Measurements from ENCODE around the gene TDRD10.
A peak's percentile ranks its signal among the peaks of the same experiment; 100 is the strongest.

The TDRD10 gene

DNA sequence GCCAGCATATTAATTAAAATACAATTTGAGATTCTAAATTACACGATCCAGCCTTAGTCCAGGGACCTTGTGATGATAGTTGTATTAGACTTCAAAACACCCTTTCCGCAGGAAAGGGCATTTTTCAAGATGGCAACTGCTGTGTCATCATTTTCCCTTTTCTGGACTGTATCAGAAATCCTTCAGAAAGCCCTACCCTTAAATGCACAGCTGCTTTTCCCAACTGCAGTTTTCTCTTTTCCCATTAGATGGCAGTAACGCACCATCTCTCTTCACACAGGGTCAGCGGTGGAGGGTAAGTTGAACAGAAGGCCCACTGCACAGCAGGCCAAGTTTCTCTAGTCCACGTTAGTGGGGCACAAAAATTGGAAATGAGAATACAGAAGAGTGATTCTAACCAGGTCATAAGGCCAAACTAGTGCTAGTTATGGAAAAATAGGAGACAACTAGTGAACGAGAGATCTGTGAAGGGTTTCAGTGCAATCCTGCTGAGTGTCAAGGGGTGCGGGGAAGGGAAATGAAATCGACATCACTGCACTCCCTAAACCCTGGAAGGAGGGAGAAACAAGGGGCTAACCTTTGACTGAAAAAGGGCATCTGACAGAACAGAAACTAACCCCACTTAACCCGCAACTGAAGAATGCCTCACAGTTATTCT lies 22.1 kb upstream of the TDRD10 start:
- Histone ChIP-seq H3K27me3 (ENCODE audit: low read depth, low read length) (0 out of 2 replicates have a peak, but pooled peaks cover 7% of the 10 kb centered on the region), H3K79me2 (ENCODE audit: low read length) (no peaks in the 10 kb centered on the region), H4K20me1 (ENCODE audit: insufficient read depth, low read length) (no peaks in the 10 kb centered on the region), H3K9me3 (ENCODE audit: insufficient read depth, low read length) (no peaks in the 10 kb centered on the region), H3K27ac (ENCODE audit: low read length) (no peak overlapping the region), H3K36me3 (replicated peaks; ENCODE audit: low read depth, low read length) (no peaks in the 10 kb centered on the region), H3K4me2 (ENCODE audit: low read length) (peak overlapping the region; percentile 38), H3K4me1 (ENCODE audit: low read length) (peaks cover 24% of the 10 kb centered on the region), H3K9ac (ENCODE audit: low read length) (no peak overlapping the region), H3K4me3 (ENCODE audit: low read length) (no peak overlapping the region), H2AFZ (ENCODE audit: low read depth, low read length) (peak overlapping the region; percentile 74)
- no peak for TF ChIP-seq EZH2phosphoT487 (IDR thresholded peaks at IDR 0.05; ENCODE audit: low read depth)
- TF ChIP-seq, protein P1, sequence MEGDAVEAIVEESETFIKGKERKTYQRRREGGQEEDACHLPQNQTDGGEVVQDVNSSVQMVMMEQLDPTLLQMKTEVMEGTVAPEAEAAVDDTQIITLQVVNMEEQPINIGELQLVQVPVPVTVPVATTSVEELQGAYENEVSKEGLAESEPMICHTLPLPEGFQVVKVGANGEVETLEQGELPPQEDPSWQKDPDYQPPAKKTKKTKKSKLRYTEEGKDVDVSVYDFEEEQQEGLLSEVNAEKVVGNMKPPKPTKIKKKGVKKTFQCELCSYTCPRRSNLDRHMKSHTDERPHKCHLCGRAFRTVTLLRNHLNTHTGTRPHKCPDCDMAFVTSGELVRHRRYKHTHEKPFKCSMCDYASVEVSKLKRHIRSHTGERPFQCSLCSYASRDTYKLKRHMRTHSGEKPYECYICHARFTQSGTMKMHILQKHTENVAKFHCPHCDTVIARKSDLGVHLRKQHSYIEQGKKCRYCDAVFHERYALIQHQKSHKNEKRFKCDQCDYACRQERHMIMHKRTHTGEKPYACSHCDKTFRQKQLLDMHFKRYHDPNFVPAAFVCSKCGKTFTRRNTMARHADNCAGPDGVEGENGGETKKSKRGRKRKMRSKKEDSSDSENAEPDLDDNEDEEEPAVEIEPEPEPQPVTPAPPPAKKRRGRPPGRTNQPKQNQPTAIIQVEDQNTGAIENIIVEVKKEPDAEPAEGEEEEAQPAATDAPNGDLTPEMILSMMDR (IDR thresholded peaks at IDR 0.05; ENCODE audit: low read depth, low read length) = peak; percentile 100

DNA sequence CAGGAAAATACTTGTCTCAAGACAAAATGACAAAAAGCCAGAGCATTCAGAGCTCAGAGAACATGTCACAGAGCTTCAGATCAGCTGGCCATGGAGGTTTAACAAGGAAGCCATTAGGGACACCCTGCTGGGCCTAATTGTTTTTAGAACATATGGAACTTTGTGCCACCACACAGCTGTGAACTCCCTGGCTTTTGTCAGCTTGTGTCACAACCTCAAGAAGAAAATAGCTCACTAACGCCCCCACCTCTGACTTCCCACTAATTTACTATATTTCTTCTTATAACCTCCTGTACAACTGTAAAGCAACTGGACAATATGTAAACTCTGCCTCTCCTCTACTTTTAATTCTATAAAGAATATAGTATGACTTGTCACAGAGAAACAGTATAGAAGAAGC lies 21.0 kb upstream of the TDRD10 start:
- Histone ChIP-seq H3K79me2 (ENCODE audit: low read length) (no peaks in the 10 kb centered on the region), H3K9me3 (ENCODE audit: insufficient read depth, low read length) (no peaks in the 10 kb centered on the region), H3K27ac (ENCODE audit: low read length) (no peak overlapping the region), H3K4me3 (ENCODE audit: low read length) (no peak overlapping the region), H4K20me1 (ENCODE audit: insufficient read depth, low read length) (no peaks in the 10 kb centered on the region), H2AFZ (ENCODE audit: low read depth, low read length) (no peak overlapping the region), H3K4me2 (ENCODE audit: low read length) (no peak overlapping the region), H3K4me1 (ENCODE audit: low read length) (peaks cover 24% of the 10 kb centered on the region), H3K27me3 (ENCODE audit: low read depth, low read length) (peaks cover 11% of the 10 kb centered on the region; the same call in 1 of the 2 replicates), H3K9ac (ENCODE audit: low read length) (no peak overlapping the region), H3K36me3 (replicated peaks; ENCODE audit: low read depth, low read length) (no peaks in the 10 kb centered on the region)
- TF ChIP-seq EZH2phosphoT487 (IDR thresholded peaks at IDR 0.05; ENCODE audit: low read depth) = no peak
- TF ChIP-seq, protein P1 (IDR thresholded peaks at IDR 0.05; ENCODE audit: low read depth, low read length) = peak; percentile 19; the same call in 1 of the 2 replicates

DNA sequence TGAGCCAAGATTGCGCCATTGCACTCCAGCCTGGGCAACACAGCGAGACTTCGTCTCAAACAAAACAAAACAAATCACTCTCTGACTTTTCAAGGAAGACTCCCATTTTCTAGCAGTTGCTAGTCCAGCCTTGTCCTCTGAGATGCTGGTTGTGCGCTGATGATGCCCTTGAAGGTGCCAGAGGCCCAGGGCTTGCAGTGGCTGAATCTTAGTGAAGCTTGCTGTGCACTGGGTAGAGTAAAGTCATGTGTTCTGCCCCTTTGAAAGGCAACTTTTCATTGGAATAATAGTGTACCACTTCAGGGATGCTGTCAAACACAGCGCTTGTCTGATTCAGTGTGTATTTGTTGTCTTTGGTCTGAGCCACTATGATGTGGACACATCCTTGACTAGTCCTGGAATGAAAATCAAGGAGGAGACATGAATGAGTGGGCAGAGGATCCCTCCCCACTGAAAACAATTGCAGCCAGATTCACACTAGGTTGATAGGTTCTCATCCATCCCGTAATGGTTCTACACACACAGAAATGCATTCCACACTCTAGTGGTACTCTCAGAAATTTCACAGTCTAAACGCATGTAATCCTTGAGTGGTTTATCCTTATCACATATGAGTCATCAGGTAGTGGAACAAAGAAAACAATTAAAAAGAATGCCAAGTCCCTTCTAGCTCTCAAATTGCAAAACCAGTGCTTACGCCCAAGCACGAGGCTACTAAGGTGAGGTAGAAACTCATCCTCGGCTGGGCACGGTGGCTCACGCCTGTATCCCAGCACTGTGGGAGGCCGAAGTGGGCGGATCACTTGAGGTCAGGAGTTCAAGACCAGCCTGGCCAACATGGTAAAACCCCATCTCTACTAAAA lies 17.8 kb upstream of the TDRD10 start:
- Histone ChIP-seq H2AFZ (ENCODE audit: low read depth, low read length) (no peak overlapping the region), H3K9ac (ENCODE audit: low read length) (no peak overlapping the region), H3K79me2 (ENCODE audit: low read length) (no peaks in the 10 kb centered on the region), H3K27ac (ENCODE audit: low read length) (no peak overlapping the region), H3K4me1 (ENCODE audit: low read length) (peaks cover 9% of the 10 kb centered on the region), H3K4me2 (ENCODE audit: low read length) (no peak overlapping the region), H3K9me3 (ENCODE audit: insufficient read depth, low read length) (no peaks in the 10 kb centered on the region), H3K36me3 (replicated peaks; ENCODE audit: low read depth, low read length) (no peaks in the 10 kb centered on the region), H4K20me1 (ENCODE audit: insufficient read depth, low read length) (no peaks in the 10 kb centered on the region), H3K27me3 (ENCODE audit: low read depth, low read length) (peaks cover 13% of the 10 kb centered on the region; the same call in 1 of the 2 replicates), H3K4me3 (ENCODE audit: low read length) (no peak overlapping the region)
- no peak for TF ChIP-seq EZH2phosphoT487 (IDR thresholded peaks at IDR 0.05; ENCODE audit: low read depth)
- TF ChIP-seq, protein P1 (IDR thresholded peaks at IDR 0.05; ENCODE audit: low read depth, low read length) = no peak

DNA sequence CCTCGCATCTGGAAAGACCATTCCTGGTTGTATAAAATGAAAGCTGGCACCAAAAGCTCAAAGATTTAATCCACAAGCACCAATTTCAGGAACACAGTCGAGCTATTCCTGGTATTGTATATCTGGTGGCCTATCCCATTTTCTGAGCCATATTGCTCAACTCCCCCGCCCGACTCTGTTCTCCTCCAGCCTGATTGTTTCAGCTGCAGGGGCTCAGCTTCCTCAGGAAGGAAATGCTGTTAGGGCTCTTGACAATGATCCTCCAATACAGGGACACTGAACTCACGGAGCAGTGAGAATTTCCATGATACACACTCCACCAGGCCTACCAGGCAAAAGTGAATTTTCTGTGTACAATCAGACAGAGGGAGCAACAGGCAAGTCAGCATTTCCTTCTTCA lies 16.9 kb upstream of the TDRD10 start:
- Histone ChIP-seq H3K36me3 (replicated peaks; ENCODE audit: low read depth, low read length) (no peaks in the 10 kb centered on the region), H3K9ac (ENCODE audit: low read length) (no peak overlapping the region), H2AFZ (ENCODE audit: low read depth, low read length) (no peak overlapping the region), H3K4me3 (ENCODE audit: low read length) (no peak overlapping the region), H3K27ac (ENCODE audit: low read length) (no peak overlapping the region), H4K20me1 (ENCODE audit: insufficient read depth, low read length) (no peaks in the 10 kb centered on the region), H3K79me2 (ENCODE audit: low read length) (no peaks in the 10 kb centered on the region), H3K27me3 (ENCODE audit: low read depth, low read length) (peaks cover 13% of the 10 kb centered on the region; the same call in 1 of the 2 replicates), H3K4me1 (ENCODE audit: low read length) (peaks cover 3% of the 10 kb centered on the region), H3K9me3 (ENCODE audit: insufficient read depth, low read length) (no peaks in the 10 kb centered on the region), H3K4me2 (ENCODE audit: low read length) (no peak overlapping the region)
- TF ChIP-seq, protein P1 (IDR thresholded peaks at IDR 0.05; ENCODE audit: low read depth, low read length) = no peak
- TF ChIP-seq EZH2phosphoT487 (IDR thresholded peaks at IDR 0.05; ENCODE audit: low read depth) = no peak
